ENCODE data around the gene PTGES3L.
"Not testable (repeated sequence)": the region's sequence is repeated elsewhere in the genome, so short reads cannot be mapped to it uniquely, and the experiment has no call there.

GRCh38 chr17:42993913-42994312, 14.0 kb upstream of the PTGES3L start:
- not testable (repeated sequence) for TF ChIP-seq CTCF (IDR thresholded peaks at IDR 0.05); SIN3A (IDR thresholded peaks at IDR 0.05; ENCODE audit: borderline replicate concordance, low read depth, low read length)
